ENCODE measurements around the gene LRIG1. TPM values are rescaled to one million over a fixed set of nuclear protein-coding genes. Genes with fewer than 3 reads are reported as not detected.

LRIG1 gene
- total and polyA plus RNA-seq, 2 of the 8 experiments (the other 6 are each of a cell fraction or from before 2014, with no cell fraction given) = 78.1 to 88.7 TPM

DNA sequence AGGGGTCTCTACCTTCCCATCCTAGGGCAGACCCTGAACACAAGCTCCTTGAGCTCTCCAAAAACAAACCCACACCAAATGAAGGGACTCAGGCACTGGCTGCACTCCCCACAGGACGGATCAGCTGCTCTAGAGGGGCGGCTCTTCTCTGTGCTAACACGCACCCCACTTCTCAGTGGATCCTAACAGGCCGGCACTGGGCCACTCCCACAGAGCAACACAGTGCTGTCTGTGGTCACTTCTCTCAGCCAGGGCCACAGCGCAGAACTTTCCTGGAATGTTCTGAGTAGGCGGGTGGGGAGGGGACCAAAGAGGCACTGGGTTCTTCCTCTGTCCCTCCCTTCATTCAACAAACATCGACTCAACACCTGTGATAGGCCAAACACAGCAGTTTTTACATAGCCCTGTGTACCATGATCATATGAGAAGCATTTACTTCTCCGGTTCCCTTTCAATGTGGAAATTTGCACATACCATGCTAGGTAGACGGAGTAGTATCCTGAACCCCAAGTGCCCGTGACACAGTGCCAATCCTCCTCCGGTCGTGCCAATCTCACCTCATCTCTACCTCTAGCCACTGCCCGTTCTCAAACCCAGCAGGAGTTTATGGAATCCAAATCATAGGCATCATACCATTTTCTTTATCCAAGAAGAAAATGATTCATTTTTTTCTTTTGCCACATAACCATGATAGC, 98.1 kb downstream of the LRIG1 start:
- Histone ChIP-seq H3K9ac (replicated peaks in 1 of 4; ENCODE audit: extremely low read depth in 1 of 4, low read depth in 3 of 4, low read length in 3 of 4) (no peak overlapping the region), H3K23me2 (ENCODE audit: low read depth, low read length) (no peaks in the 10 kb centered on the region), H2BK20ac (ENCODE audit: low read length) (no peak overlapping the region), H3K4ac (replicated peaks; ENCODE audit: insufficient read length, low read depth, low read length) (no peak overlapping the region), H3K4me1 (replicated peaks in 1 of 4; ENCODE audit: control insufficient read depth in 3 of 4, insufficient read depth in 4 of 4, low read length in 3 of 4) (peaks cover 0 to 11% (median 5%) of the 10 kb centered on the region in 4 experiments; a peak in 6 of 7 replicates), H3K79me2 (ENCODE audit: control insufficient read depth in 1 of 2, insufficient read depth in 2 of 2, low read length in 2 of 2) (peaks cover 0 to 80% of the 10 kb centered on the region in 2 experiments; a peak in 2 of 4 replicates), H3K4me3 (ENCODE audit: extremely low read depth in 1 of 4, insufficient read depth in 2 of 4, low read depth in 3 of 4, low read length in 4 of 4) (no peak overlapping the region), H3K36me3 (ENCODE audit: control insufficient read depth in 2 of 4, insufficient read depth in 4 of 4, low read length in 3 of 4) (peaks cover 43 to 83% (median 65%) of the 10 kb centered on the region in 4 experiments), H3K14ac (ENCODE audit: insufficient read length) (no peak overlapping the region), H3K9me3 (ENCODE audit: insufficient read depth in 2 of 2, low read depth in 1 of 2, low read length in 1 of 2) (no peaks in the 10 kb centered on the region), H3K79me1 (ENCODE audit: low read depth, low read length) (peaks cover 2% of the 10 kb centered on the region), H3K56ac (replicated peaks; ENCODE audit: insufficient read length, low read depth, low read length) (no peak overlapping the region), H2BK12ac (ENCODE audit: low read depth, low read length) (no peak overlapping the region), H2AK5ac (ENCODE audit: low read depth, low read length) (no peak overlapping the region), H4K20me1 (replicated peaks in 1 of 2; ENCODE audit: control insufficient read depth in 1 of 2, insufficient read depth in 2 of 2, low read length in 2 of 2) (peaks cover 18 to 33% of the 10 kb centered on the region in 2 experiments), H3K27me3 (replicated peaks in 1 of 4; ENCODE audit: control insufficient read depth in 3 of 4, extremely low read depth in 1 of 4, insufficient read depth in 3 of 4, low read length in 3 of 4) (no peaks in the 10 kb centered on the region), H2BK15ac (ENCODE audit: low read length) (no peak overlapping the region), H3K27ac (ENCODE audit: low read depth, low read length) (no peak overlapping the region), H4K91ac (replicated peaks; ENCODE audit: insufficient read length, low read length) (no peak overlapping the region), H4K8ac (ENCODE audit: extremely low read depth, insufficient read depth, low read length) (no peak overlapping the region), H4K5ac (ENCODE audit: insufficient read length, low read depth, low read length) (no peak overlapping the region), H3K23ac (ENCODE audit: insufficient read length) (no peak overlapping the region), H3K18ac (ENCODE audit: extremely low read depth, low read length) (no peak overlapping the region), H2BK120ac (replicated peaks; ENCODE audit: low read depth, low read length) (no peak overlapping the region), H2AFZ (ENCODE audit: low read length) (no peak overlapping the region), H3K4me2 (ENCODE audit: insufficient read depth in 1 of 2, low read depth in 2 of 2, low read length in 2 of 2) (no peak overlapping the region), H2BK5ac (ENCODE audit: low read depth, low read length) (no peak overlapping the region)
- 92% methylated on average over 13 of the region's 13 CpGs; no CpG with 5 or more reads in 1 of the 2 experiments for WGBS, 2 experiments (ENCODE audit: extremely low coverage in 1 of 2, insufficient coverage in 1 of 2, insufficient read length in 1 of 2, insufficient replicate concordance in 2 of 2, low coverage in 1 of 2, low lambda C conversion rate in 2 of 2, missing lambda C conversion rate in 1 of 2)
- DNase-seq (ENCODE audit: low read depth in 1 of 2, low spot score in 2 of 2) (no peak), FAIRE-seq (no peak)
- ChIA-PET CTCF (ENCODE audit: partially characterized antibody) (interaction anchor here (0.8 to 2.5 kb wide), 8 partner anchors 9 to 420 kb away, joined by 3 to 9 read pairs (median 6); no protein-coding TSS in a partner anchor), POLR2A (ENCODE audit: partially characterized antibody) (no interaction called here)
- no peak for TF ChIP-seq BRCA1 (IDR thresholded peaks at IDR 0.05; ENCODE audit: low read depth, low read length)
- TF ChIP-seq KDM1A (IDR thresholded peaks at IDR 0.05; ENCODE audit: borderline replicate concordance, low read length) = no peak
- no peak for TF ChIP-seq POLR2AphosphoS5 (IDR thresholded peaks at IDR 0.05; ENCODE audit: low read depth, low read length)
- no peak for TF ChIP-seq ZNF274 (IDR thresholded peaks at IDR 0.05; ENCODE audit: borderline replicate concordance, extremely low read depth, low read length)
- no peak for TF ChIP-seq CEBPB (IDR thresholded peaks at IDR 0.05; ENCODE audit: low read depth, low read length)
- no peak for TF ChIP-seq SAP30 (IDR thresholded peaks at IDR 0.05; ENCODE audit: insufficient read depth, insufficient replicate concordance, low read length)
- no peak for TF ChIP-seq MAX (IDR thresholded peaks at IDR 0.05)
- no peak for TF ChIP-seq CTBP2 (IDR thresholded peaks at IDR 0.05; ENCODE audit: borderline replicate concordance, insufficient read depth, insufficient read length, low read length)
- TF ChIP-seq PHF8 (conservative IDR thresholded peaks at IDR 0.05; ENCODE audit: low read depth, low read length) = no peak
- no peak for TF ChIP-seq EP300 (IDR thresholded peaks at IDR 0.05; ENCODE audit: borderline replicate concordance in 1 of 2, low read depth in 2 of 2, low read length in 2 of 2)
- no peak for TF ChIP-seq KDM5A (IDR thresholded peaks at IDR 0.05; ENCODE audit: low read length)
